K562 (cell line): ENCODE measurements around the gene MYO9A. TPM values are rescaled to one million over a fixed set of nuclear protein-coding genes. Genes with fewer than 3 reads are reported as not detected.
A peak's percentile ranks its signal among the peaks of the same experiment; 100 is the strongest.

Experiments used
- ATAC-seq: fragments of 200-7000 bp; cut with Tn5 transposase; 3 replicates; pipeline ENCODE4 v1.9.1; 2020; ENCODE audit warnings: moderate library complexity
- BruUV-seq: library from RNA; stranded (reverse); fragments of 400-500 nt; replicated peaks from 2 replicates; lab custom pipeline; 2021; lab: Mats Ljungman, UMichigan
- CTCF ChIA-PET: fragments of 300-600 bp; formaldehyde crosslinking; extraction: SDS; loops from one replicate; lab custom pipeline; 2021; ENCODE audit warnings: low intra/inter-chr PET ratio; lab: Yijun Ruan, JAX
- POLR2A ChIA-PET: fragments of 300-600, 350-650 bp; sonication (Branson Sonifier 250); formaldehyde crosslinking; extraction: SDS; loops from one replicate; lab custom pipeline; 2021; ENCODE audit warnings: antibody characterized with exemption, inconsistent platforms; lab: Yijun Ruan, JAX
- DNase-seq, 4 experiments: peaks; one replicate each; pipeline versions ENCODE4 v3.0.0 to v3.0.0-alpha.2; 2011 to 2018; ENCODE audit warnings: low spot score in 3 of 4, mixed read lengths in 3 of 4; ENCODE audit errors: extremely low read depth in 1 of 4
- FAIRE-seq: peaks from 2 replicates; lab custom pipeline; 2011; peaks lifted over from hg19 to GRCh38; lab: Jason Lieb, UNC
- H2AFZ ChIP-seq: 2 replicates; pipeline ENCODE4 v1.6.0; 2011; ENCODE audit warnings: low read depth, low read length, control low read depth, inconsistent platforms
- H3K27ac ChIP-seq: fragments of 200-600 bp; 3 replicates; pipeline ENCODE4 v1.8.0; 2011; ENCODE audit warnings: low read depth, mild to moderate bottlenecking, control low read depth, inconsistent platforms, low read length, moderate library complexity, mixed read lengths; ENCODE audit errors: extremely low read depth
- H3K27me3 ChIP-seq, 2 experiments: fragments of 300-600 bp in 1 of 2; 2 replicates in 1 of 2; 3 replicates in 1 of 2; pipeline versions ENCODE4 v1.6.0 to v1.8.0; 2011; ENCODE audit warnings: inconsistent platforms in 2 of 2, low read length in 2 of 2, mild to moderate bottlenecking in 1 of 2, mixed read lengths in 1 of 2, moderate library complexity in 1 of 2; ENCODE audit not compliant: control insufficient read depth in 2 of 2, insufficient read depth in 2 of 2
- H3K36me3 ChIP-seq: fragments of 300-600 bp; 3 replicates; pipeline ENCODE4 v1.8.0; 2011; ENCODE audit warnings: mild to moderate bottlenecking, low read length, inconsistent platforms; ENCODE audit not compliant: control insufficient read depth, insufficient read depth
- H3K4me1 ChIP-seq, 2 experiments: fragments of 200-600 bp in 1 of 2; replicated peaks in 1 of 2; 2 replicates in 1 of 2; 3 replicates in 1 of 2; pipeline versions ENCODE4 v1.5.1 to v1.8.0; 2011; ENCODE audit warnings: inconsistent platforms in 2 of 2, low read length in 2 of 2, mild to moderate bottlenecking in 1 of 2, mixed read lengths in 1 of 2, moderate library complexity in 1 of 2; ENCODE audit not compliant: control insufficient read depth in 2 of 2, insufficient read depth in 2 of 2
- H3K4me2 ChIP-seq: 2 replicates; pipeline ENCODE4 v1.6.1; 2011; ENCODE audit warnings: low read length, control low read depth, inconsistent platforms, mixed read lengths; ENCODE audit not compliant: insufficient read depth
- H3K4me3 ChIP-seq: fragments of 200-600 bp; sonication (generic), shearing (Covaris generic); 2 replicates; pipeline ENCODE4 v1.5.1; 2016; ENCODE audit warnings: control low read depth, inconsistent platforms
- H3K79me2 ChIP-seq: fragments of 200-600 bp; 3 replicates; pipeline ENCODE4 v1.8.0; 2011; ENCODE audit warnings: low read length, inconsistent platforms; ENCODE audit not compliant: control insufficient read depth, insufficient read depth
- H3K9ac ChIP-seq, 2 experiments: 2 replicates each; pipeline versions ENCODE4 v1.6.0 to v1.6.1; 2011; ENCODE audit warnings: low read depth in 2 of 2, low read length in 2 of 2, control low read depth in 1 of 2, inconsistent platforms in 1 of 2, mild to moderate bottlenecking in 1 of 2, mixed read lengths in 1 of 2; ENCODE audit not compliant: insufficient read depth in 1 of 2
- H3K9me1 ChIP-seq: one replicate; pipeline ENCODE4 v1.6.0; 2011; ENCODE audit warnings: inconsistent platforms, mild to moderate bottlenecking, low read length, moderate library complexity; ENCODE audit not compliant: control insufficient read depth, insufficient read depth
- H3K9me3 ChIP-seq: replicated peaks from 2 replicates; pipeline ENCODE4 v1.5.1; 2011; ENCODE audit warnings: low read depth, low read length, inconsistent platforms; ENCODE audit not compliant: control insufficient read depth, insufficient read depth
- H4K20me1 ChIP-seq: replicated peaks from 2 replicates; pipeline ENCODE4 v1.6.1; 2011; ENCODE audit warnings: low read length, inconsistent platforms, mixed read lengths; ENCODE audit not compliant: control insufficient read depth, insufficient read depth
- BMI1 ChIP-seq: fragments of 150-350 bp; IDR thresholded peaks from 2 replicates; pipeline ENCODE4 v1.6.1; 2014; ENCODE audit warnings: low read length
- MTA2 ChIP-seq: fragments of 450-650 bp; IDR thresholded peaks from 2 replicates; pipeline ENCODE4 v1.6.1; 2016; ENCODE audit warnings: low read depth
- MYNN ChIP-seq, 2 experiments: sonication (generic); formaldehyde crosslinking in 1 of 2; IDR thresholded peaks; 2 replicates each; pipeline versions ENCODE4 v1.5.0 to v1.6.1; 2016 to 2020; ENCODE audit warnings: antibody characterized with exemption in 1 of 2, missing genetic modification reagents in 1 of 2
- NFIX ChIP-seq: fragments of 250-450 bp; sonication (Bioruptor Pico); IDR thresholded peaks from 2 replicates; pipeline ENCODE4 v1.4.0; 2020; ENCODE audit warnings: low read depth, mild to moderate bottlenecking, moderate library complexity
- RBM34 ChIP-seq: fragments of 200-400 bp; formaldehyde crosslinking; IDR thresholded peaks from 2 replicates; pipeline ENCODE4 v1.6.1; 2018; ENCODE audit warnings: low read length, borderline replicate concordance; ENCODE audit not compliant: insufficient read depth
- RUNX1 ChIP-seq: sonication (generic); IDR thresholded peaks from 2 replicates; pipeline ENCODE4 v1.6.1; 2016; ENCODE audit warnings: antibody characterized with exemption, low read depth
- WGBS: fragments of 100-300 bp; shearing (Covaris generic); methylation state at CpG from one replicate; pipeline ENCODE4 v1.1.6; 2016; ENCODE audit warnings: low coverage, mixed read lengths; ENCODE audit not compliant: insufficient coverage; ENCODE audit errors: missing lambda C conversion rate; 5-methylcytosine and 5-hydroxymethylcytosine counted together
- in situ Hi-C: fragments of 300-500 bp; cut with MboI; formaldehyde crosslinking; loops from 4 replicates; pipeline ENCODE4 v1.15.0; 2018; ENCODE audit warnings: inconsistent platforms, mixed read lengths
- intact Hi-C: fragments of 100-400 bp; cut with micrococcal nuclease; formaldehyde crosslinking; loops from 2 replicates; pipeline ENCODE4 v1.14.2; 2022
- polyA plus RNA-seq, 8 experiments: library from polyadenylated mRNA; depleted of rRNA in 4 of 8; stranded (reverse) in 5 of 8; unstranded in 3 of 8; fragments of >200 nt; fragmentation: Nextera tagmentation in 2 of 8; fragmentation: Illumina TruSeq in 1 of 8; extraction: Ambion mirVana in 2 of 8; extraction: Trizol in 1 of 8; gene quantifications; 2 replicates each; pipeline versions ENCODE4 v1.2.1 to v1.2.3, GENCODE V29; 2011 to 2014; ENCODE audit warnings: inconsistent platforms in 1 of 8, missing spikeins in 1 of 8
- total RNA-seq, 7 experiments: library from RNA; depleted of rRNA in 6 of 7; stranded (reverse); fragments of >200 nt in 6 of 7; fragmentation: Illumina TruSeq in 2 of 7; extraction: Trizol in 2 of 7; gene quantifications; 2 replicates each; pipeline versions ENCODE4 v1.2.1 to v1.2.3, GENCODE V29; 2011 to 2021; ENCODE audit warnings: low replicate concordance in 1 of 7
- TF ChIP-seq, protein P1 (sequence below): fragments of 200-800 bp; sonication (Bioruptor generic); IDR thresholded peaks from 2 replicates; pipeline ENCODE4 v1.6.1; 2016; ENCODE audit warnings: missing genetic modification characterization, missing compliant biosample characterization
- TF ChIP-seq, protein P2 (sequence below), 3 experiments: IDR thresholded peaks in 2 of 3; conservative IDR thresholded peaks in 1 of 3; 2 replicates each; pipeline ENCODE4 v1.5.1; 2011 to 2012; ENCODE audit warnings: low read length in 3 of 3, mild to moderate bottlenecking in 3 of 3, control low read depth in 2 of 3, improper control_type of control experiment in 1 of 3, inconsistent platforms in 1 of 3, low read depth in 1 of 3, mixed read lengths in 1 of 3, moderate library complexity in 1 of 3; ENCODE audit not compliant: insufficient read depth in 2 of 3

MYO9A gene
- total and polyA plus RNA-seq, 9 of the 15 experiments (the other 6 are each of a cell fraction or from before 2014, with no cell fraction given): 1.9 to 15.4 (median 5.8) TPM

DNA sequence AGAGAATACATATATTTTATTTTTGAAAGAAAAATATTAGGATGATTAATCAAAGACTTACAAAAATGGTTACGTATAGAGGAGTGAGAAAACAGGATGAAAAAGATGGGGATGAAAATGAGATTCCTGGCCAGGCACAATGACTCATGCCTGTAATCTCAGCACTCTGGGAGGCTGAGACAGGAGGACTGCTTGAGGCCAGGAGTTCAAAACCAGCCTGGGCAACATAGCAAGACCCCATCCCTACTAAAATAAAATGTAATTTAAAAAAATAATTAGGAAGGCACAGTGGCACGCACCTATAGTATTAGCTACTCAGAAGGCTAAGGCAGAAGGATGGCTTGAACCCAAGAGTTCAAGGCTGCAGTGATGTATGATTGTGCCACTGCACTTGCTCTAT, 11.9 kb downstream of the MYO9A start:
- no peak for ATAC-seq
- CTCF ChIA-PET: no interaction called here
- POLR2A ChIA-PET: no interaction called here

DNA sequence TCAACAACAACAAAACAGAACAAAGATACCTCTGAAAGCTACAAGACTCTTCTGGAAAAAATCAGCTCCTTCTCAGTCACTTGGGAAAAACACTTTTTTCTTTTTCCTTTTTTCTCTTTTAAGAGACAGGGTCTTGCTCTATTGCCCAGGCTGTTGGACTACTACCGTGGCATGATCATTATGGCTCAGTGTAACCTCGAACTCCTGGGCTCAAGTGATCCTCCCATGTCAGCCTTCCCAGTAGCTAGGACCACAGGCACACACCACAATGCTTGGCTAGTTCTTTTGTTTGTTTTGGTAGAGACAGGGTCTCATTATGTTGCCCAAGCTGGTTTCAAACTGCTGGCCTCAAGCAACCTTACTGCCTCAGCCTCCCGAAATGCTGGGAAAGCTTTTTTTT, 12.8 kb downstream of the MYO9A start:
- H3K27me3 ChIP-seq: no peaks in the 10 kb centered on the region
- no peak for TF ChIP-seq RUNX1
- TF ChIP-seq, protein P1, sequence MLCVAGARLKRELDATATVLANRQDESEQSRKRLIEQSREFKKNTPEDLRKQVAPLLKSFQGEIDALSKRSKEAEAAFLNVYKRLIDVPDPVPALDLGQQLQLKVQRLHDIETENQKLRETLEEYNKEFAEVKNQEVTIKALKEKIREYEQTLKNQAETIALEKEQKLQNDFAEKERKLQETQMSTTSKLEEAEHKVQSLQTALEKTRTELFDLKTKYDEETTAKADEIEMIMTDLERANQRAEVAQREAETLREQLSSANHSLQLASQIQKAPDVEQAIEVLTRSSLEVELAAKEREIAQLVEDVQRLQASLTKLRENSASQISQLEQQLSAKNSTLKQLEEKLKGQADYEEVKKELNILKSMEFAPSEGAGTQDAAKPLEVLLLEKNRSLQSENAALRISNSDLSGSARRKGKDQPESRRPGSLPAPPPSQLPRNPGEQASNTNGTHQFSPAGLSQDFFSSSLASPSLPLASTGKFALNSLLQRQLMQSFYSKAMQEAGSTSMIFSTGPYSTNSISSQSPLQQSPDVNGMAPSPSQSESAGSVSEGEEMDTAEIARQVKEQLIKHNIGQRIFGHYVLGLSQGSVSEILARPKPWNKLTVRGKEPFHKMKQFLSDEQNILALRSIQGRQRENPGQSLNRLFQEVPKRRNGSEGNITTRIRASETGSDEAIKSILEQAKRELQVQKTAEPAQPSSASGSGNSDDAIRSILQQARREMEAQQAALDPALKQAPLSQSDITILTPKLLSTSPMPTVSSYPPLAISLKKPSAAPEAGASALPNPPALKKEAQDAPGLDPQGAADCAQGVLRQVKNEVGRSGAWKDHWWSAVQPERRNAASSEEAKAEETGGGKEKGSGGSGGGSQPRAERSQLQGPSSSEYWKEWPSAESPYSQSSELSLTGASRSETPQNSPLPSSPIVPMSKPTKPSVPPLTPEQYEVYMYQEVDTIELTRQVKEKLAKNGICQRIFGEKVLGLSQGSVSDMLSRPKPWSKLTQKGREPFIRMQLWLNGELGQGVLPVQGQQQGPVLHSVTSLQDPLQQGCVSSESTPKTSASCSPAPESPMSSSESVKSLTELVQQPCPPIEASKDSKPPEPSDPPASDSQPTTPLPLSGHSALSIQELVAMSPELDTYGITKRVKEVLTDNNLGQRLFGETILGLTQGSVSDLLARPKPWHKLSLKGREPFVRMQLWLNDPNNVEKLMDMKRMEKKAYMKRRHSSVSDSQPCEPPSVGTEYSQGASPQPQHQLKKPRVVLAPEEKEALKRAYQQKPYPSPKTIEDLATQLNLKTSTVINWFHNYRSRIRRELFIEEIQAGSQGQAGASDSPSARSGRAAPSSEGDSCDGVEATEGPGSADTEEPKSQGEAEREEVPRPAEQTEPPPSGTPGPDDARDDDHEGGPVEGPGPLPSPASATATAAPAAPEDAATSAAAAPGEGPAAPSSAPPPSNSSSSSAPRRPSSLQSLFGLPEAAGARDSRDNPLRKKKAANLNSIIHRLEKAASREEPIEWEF (CRISPR knock-in tag): no peak
- TF ChIP-seq, protein P2, sequence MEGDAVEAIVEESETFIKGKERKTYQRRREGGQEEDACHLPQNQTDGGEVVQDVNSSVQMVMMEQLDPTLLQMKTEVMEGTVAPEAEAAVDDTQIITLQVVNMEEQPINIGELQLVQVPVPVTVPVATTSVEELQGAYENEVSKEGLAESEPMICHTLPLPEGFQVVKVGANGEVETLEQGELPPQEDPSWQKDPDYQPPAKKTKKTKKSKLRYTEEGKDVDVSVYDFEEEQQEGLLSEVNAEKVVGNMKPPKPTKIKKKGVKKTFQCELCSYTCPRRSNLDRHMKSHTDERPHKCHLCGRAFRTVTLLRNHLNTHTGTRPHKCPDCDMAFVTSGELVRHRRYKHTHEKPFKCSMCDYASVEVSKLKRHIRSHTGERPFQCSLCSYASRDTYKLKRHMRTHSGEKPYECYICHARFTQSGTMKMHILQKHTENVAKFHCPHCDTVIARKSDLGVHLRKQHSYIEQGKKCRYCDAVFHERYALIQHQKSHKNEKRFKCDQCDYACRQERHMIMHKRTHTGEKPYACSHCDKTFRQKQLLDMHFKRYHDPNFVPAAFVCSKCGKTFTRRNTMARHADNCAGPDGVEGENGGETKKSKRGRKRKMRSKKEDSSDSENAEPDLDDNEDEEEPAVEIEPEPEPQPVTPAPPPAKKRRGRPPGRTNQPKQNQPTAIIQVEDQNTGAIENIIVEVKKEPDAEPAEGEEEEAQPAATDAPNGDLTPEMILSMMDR (IDR thresholded peaks at IDR 0.05 in 2 of 3, conservative IDR thresholded peaks at IDR 0.05 in 1 of 3; ENCODE audit: insufficient read depth in 2 of 3, low read depth in 1 of 3, low read length in 3 of 3): no peak
- no peaks in the 10 kb centered on the region for H3K9me1 ChIP-seq
- H3K27ac ChIP-seq: no peak overlapping the region
- H3K4me2 ChIP-seq: no peak overlapping the region
- H3K4me1 ChIP-seq: peaks cover 0 to 3% of the 10 kb centered on the region in 2 experiments; a peak in 1 of 5 replicates
- no peaks in the 10 kb centered on the region for H3K9me3 ChIP-seq
- WGBS: 25% methylated on average over 3 of the region's 3 CpGs
- intact Hi-C loops: no loop called here
- BruUV-seq: no TSS peak
- H3K36me3 ChIP-seq: no peaks in the 10 kb centered on the region
- ChIA-PET CTCF (no interaction called here), POLR2A (no interaction called here)
- no peak for ATAC-seq
- no peak overlapping the region for H2AFZ ChIP-seq
- no peaks in the 10 kb centered on the region for H3K79me2 ChIP-seq
- H3K9ac ChIP-seq: no peak overlapping the region
- in situ Hi-C loops: no loop called here
- H3K4me3 ChIP-seq: no peak overlapping the region
- H4K20me1 ChIP-seq: no peaks in the 10 kb centered on the region
- peak; percentile 54 for FAIRE-seq
- no peak for DNase-seq

More for the DNA sequence above, 11.9 kb downstream of the MYO9A start:
- Histone ChIP-seq H3K9ac (no peak overlapping the region), H3K4me2 (no peak overlapping the region), H3K27ac (no peak overlapping the region), H3K27me3 (no peaks in the 10 kb centered on the region), H4K20me1 (no peaks in the 10 kb centered on the region), H3K4me3 (no peak overlapping the region), H3K9me1 (no peaks in the 10 kb centered on the region), H3K9me3 (no peaks in the 10 kb centered on the region), H3K79me2 (no peaks in the 10 kb centered on the region), H3K36me3 (no peaks in the 10 kb centered on the region), H2AFZ (no peak overlapping the region), H3K4me1 (peaks cover 0 to 3% of the 10 kb centered on the region in 2 experiments; a peak in 1 of 5 replicates)
- in situ Hi-C loops (no loop called here), intact Hi-C loops (no loop called here)
- no peak for DNase-seq
- FAIRE-seq: no peak
- whole genome bisulfite sequencing: 71% methylated on average over 2 of the region's 2 CpGs
- TF ChIP-seq MYNN (IDR thresholded peaks at IDR 0.05): no peak
- TF ChIP-seq MYNN (CRISPR knock-in tag; IDR thresholded peaks at IDR 0.05): no peak
- no peak for TF ChIP-seq RBM34
- TF ChIP-seq BMI1: no peak
- no peak for TF ChIP-seq MTA2
- no peak for TF ChIP-seq NFIX (CRISPR knock-in tag)
- no TSS peak for BruUV-seq
